Right kidney (tissue), 1 donor: ENCODE results near the gene TOM1L1.

Experiments used
- DNase-seq: peaks from one replicate; pipeline ENCODE4 v3.0.0-alpha.2; 2016

The TOM1L1 gene

DNA sequence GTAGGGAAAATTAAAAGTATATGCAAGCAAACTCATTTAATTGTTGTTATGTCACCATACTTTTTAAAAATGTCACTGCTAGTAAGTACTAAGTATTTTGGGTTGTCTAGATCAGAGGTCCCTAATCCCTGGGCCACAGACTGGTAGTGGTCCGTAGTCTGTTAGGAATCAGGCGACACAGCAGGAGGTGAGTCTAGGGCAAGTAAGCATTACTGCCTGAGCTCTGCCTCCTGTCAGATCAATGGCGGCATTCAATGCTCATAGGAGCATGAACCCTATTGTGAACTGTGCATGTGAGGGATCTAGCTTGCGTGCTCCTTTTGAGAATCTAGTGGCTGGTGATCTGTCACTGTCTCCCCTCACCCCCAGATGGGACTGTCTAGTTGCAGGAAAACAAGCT lies 89.5 kb downstream of the TOM1L1 start:
- DNase-seq: no peak

GRCh38 chr17:54991567-54991966 lies 90.9 kb downstream of the TOM1L1 start:
- no peak for DNase-seq

DNA sequence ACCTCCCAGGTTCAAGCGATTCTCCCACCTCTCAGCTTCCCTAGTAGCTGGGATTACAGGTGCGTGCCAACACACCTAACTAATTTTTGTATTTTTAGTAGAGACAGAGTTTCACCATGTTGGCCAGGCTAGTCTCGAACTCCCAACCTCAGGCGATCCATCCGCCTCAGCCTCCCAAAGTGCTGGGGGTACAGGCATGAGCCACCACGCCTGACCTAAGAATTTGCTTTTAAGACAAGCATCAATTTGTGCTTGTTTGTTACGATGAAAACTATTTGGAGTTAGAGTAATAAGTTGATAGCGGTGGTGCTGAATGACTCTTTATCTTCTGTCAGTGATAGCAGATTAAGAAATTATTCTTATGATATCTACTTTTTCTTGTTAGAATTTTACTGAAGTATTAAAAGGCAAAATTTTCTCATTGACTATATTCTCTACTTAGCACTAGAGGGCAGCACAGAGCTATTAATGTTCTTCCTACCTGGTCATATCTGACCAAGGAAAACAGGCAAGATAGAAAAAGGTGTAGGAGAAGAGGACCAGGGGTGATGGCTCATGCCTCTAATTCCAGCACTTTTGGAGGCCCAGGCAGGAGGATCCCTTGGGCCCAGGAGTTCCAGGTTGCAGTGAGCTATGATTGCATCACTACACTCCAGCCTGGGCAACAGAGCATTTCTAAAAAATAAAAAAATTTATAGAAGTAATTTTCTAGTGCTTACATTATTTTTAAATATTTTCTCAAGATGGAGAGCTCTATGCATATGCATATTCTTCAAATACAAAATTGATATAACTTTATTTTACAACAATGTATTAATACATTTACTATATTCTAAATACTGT lies 92.4 kb downstream of the TOM1L1 start:
- DNase-seq: no peak

DNA sequence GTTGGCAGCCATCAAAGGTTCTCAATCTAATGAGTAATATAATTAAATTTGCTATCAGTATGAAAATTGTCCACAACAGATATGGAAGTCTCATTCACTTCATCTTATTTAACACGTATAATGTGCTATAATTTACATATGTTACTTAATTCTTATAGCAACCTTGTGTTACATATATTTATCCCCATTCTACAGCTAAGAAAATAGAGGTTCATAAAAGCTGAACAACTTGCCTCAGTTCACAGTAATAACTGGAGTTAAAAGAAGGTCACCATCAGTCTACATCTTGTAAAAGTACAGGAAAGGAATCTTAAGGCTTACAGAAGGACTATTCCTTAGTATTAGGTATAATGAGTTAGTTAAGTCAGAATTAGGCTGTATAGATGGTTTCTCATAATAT lies 95.8 kb downstream of the TOM1L1 start:
- DNase-seq: no peak

- DNase-seq: no peak
These were observed 101.8 kb downstream of the TOM1L1 start for GRCh38 chr17:55002458-55002857.

GRCh38 chr17:55004484-55004883 lies 103.8 kb downstream of the TOM1L1 start:
- no peak for DNase-seq

DNA sequence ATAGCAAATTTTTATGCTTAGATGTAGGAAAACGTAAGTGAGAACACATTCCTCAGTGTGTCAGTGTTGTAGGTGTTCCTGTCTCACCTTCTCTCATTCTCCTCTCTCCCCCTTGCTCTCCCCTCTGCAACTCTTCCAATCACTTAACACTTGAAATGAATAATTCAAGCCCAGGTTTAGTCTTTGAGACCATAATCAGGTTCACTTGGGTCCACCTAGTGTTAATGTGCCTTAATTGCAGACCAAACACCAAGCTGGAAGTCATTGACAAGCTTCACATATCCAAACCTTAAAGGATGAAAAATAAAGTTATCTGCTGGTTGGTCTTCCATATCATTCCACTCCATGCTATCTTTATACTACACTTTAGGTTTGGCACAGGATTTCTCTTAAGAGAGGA lies 104.9 kb downstream of the TOM1L1 start:
- no peak for DNase-seq
